SU-DHL-6 (cell line): ENCODE results near the gene RPTOR.
"Not testable (repeated sequence)": the region's sequence is repeated elsewhere in the genome, so short reads cannot be mapped to it uniquely, and the experiment has no call there.

Source experiments
- H2AFZ ChIP-seq: fragments of 200-600 bp; sonication (generic); 2 replicates; pipeline ENCODE4 v1.6.1; 2014; ENCODE audit warnings: low read depth, mild to moderate bottlenecking, moderate library complexity, mixed read lengths, antibody characterized with exemption, low read length; ENCODE audit not compliant: severe bottlenecking
- H3F3A ChIP-seq: fragments of 200-600 bp; shearing (Covaris generic); 2 replicates; pipeline ENCODE4 v1.6.0; 2016; ENCODE audit warnings: antibody characterized with exemption, mild to moderate bottlenecking; ENCODE audit not compliant: insufficient read depth
- H3K27ac ChIP-seq: fragments of 200-600 bp; sonication (generic); 2 replicates; pipeline ENCODE4 v1.5.1; 2016; ENCODE audit warnings: low read depth, mild to moderate bottlenecking, low read length, moderate library complexity, mixed read lengths
- H3K27me3 ChIP-seq: fragments of 200-600 bp; sonication (generic), shearing (Covaris generic); 2 replicates; pipeline ENCODE4 v1.6.0; 2014; ENCODE audit warnings: mild to moderate bottlenecking, low read length
- H3K36me3 ChIP-seq: fragments of 200-600 bp; sonication (generic); 2 replicates; pipeline ENCODE4 v1.6.1; 2014; ENCODE audit warnings: mild to moderate bottlenecking, low read length, mixed read lengths
- H3K4me2 ChIP-seq: fragments of 300-600, 200-600 bp; shearing (Covaris generic), sonication (generic); 2 replicates; pipeline ENCODE4 v1.6.0; 2014; ENCODE audit warnings: low read length, low read depth, mild to moderate bottlenecking; ENCODE audit not compliant: poor library complexity, severe bottlenecking
- H3K4me3 ChIP-seq: fragments of 200-600 bp; sonication (generic); 2 replicates; pipeline ENCODE4 v1.5.1; 2014; ENCODE audit warnings: antibody characterized with exemption, low read length, mild to moderate bottlenecking, mixed read lengths; ENCODE audit not compliant: insufficient read depth, poor library complexity, severe bottlenecking
- H3K79me2 ChIP-seq: fragments of 200-600 bp; sonication (generic); 2 replicates; pipeline ENCODE4 v1.6.1; 2014; ENCODE audit warnings: mild to moderate bottlenecking, low read length, moderate library complexity; ENCODE audit not compliant: insufficient read depth
- H3K9ac ChIP-seq: fragments of 200-600 bp; sonication (generic); 2 replicates; pipeline ENCODE4 v1.7.0; 2014; ENCODE audit warnings: mild to moderate bottlenecking, low read length
- H3K9me2 ChIP-seq: fragments of 200-600 bp; sonication (generic); replicated peaks from 2 replicates; pipeline ENCODE4 v1.6.1; 2014; ENCODE audit warnings: low read length; ENCODE audit not compliant: insufficient read depth
- H3K9me3 ChIP-seq: fragments of 200-600 bp; sonication (generic); 2 replicates; pipeline ENCODE4 v1.6.1; 2014; ENCODE audit warnings: low read length, mixed read lengths; ENCODE audit not compliant: insufficient read depth
- H4K20me1 ChIP-seq: fragments of 200-600 bp; sonication (generic); 2 replicates; pipeline ENCODE4 v1.6.1; 2014; ENCODE audit warnings: low read depth, mild to moderate bottlenecking, antibody characterized with exemption, low read length, moderate library complexity, mixed read lengths
- CTCF ChIP-seq: fragments of 200-600 bp; sonication (generic); IDR thresholded peaks from one replicate; pipeline ENCODE4 v1.5.1; 2017; ENCODE audit warnings: antibody characterized with exemption, mild to moderate bottlenecking, low read length, moderate library complexity; ENCODE audit not compliant: insufficient read depth, poor library complexity, severe bottlenecking
- EZH2phosphoT487 ChIP-seq: fragments of 200-600 bp; sonication (generic), shearing (Covaris generic); conservative IDR thresholded peaks from 2 replicates; pipeline ENCODE4 v1.6.1; 2018; ENCODE audit warnings: mild to moderate bottlenecking, antibody characterized with exemption, low read length, moderate library complexity, mixed read lengths

RPTOR gene

DNA sequence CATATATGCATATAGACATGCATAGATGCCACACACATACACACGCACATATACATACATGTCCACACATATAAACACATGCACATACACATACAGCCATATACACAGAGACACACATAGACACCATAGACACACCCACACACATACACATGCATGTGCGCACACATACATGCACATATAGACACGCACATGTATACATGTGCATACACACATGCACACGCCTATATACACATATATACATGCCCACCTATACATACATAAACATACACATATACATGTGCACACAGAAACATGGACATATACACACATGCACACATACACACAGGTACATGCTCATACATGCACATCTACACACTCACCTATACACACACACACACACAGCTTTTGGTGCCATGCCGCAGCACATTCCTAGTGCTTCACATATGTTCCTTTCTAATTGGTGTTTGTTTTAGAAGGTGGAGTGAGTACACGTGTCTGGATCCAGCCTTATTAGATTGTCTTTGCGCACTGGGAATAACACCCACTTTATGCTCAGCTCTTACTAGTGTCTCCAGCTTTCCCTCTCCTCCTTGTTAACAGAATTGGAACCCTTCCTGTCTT lies 198.0 kb downstream of the RPTOR start:
- Histone ChIP-seq H3K36me3 (peaks cover 5% of the 10 kb centered on the region; the same call in 1 of the 2 replicates), H3K27ac (no peak overlapping the region), H3K4me3 (no peak overlapping the region), H3K79me2 (no peaks in the 10 kb centered on the region), H3K4me2 (no peak overlapping the region), H3F3A (peaks cover 9% of the 10 kb centered on the region), H3K9me2 (no peaks in the 10 kb centered on the region), H2AFZ (no peak overlapping the region), H3K9ac (no peak overlapping the region), H4K20me1 (no peaks in the 10 kb centered on the region), H3K9me3 (no peaks in the 10 kb centered on the region), H3K27me3 (no peaks in the 10 kb centered on the region)
- TF ChIP-seq CTCF (no peak), EZH2phosphoT487 (no peak)

- peaks cover 5% of the 10 kb centered on the region; the same call in 1 of the 2 replicates for H3K36me3 ChIP-seq
- H3K27ac ChIP-seq = no peak overlapping the region
- no peaks in the 10 kb centered on the region for H3K27me3 ChIP-seq
- TF ChIP-seq EZH2phosphoT487 (no peak), CTCF (no peak)
- no peaks in the 10 kb centered on the region for H3K9me3 ChIP-seq
- no peak overlapping the region for H3K4me2 ChIP-seq
- H4K20me1 ChIP-seq = no peaks in the 10 kb centered on the region
- H2AFZ ChIP-seq = no peak overlapping the region
- H3K4me3 ChIP-seq = no peak overlapping the region
- H3K9ac ChIP-seq = no peak overlapping the region
- peaks cover 3% of the 10 kb centered on the region for H3F3A ChIP-seq
- H3K9me2 ChIP-seq = no peaks in the 10 kb centered on the region
- H3K79me2 ChIP-seq = no peaks in the 10 kb centered on the region
These were observed 198.6 kb downstream of the RPTOR start for GRCh38 chr17:80743181-80743771.

- H4K20me1 ChIP-seq = not testable (repeated sequence)
These were observed 199.3 kb downstream of the RPTOR start for GRCh38 chr17:80743973-80744372.

DNA sequence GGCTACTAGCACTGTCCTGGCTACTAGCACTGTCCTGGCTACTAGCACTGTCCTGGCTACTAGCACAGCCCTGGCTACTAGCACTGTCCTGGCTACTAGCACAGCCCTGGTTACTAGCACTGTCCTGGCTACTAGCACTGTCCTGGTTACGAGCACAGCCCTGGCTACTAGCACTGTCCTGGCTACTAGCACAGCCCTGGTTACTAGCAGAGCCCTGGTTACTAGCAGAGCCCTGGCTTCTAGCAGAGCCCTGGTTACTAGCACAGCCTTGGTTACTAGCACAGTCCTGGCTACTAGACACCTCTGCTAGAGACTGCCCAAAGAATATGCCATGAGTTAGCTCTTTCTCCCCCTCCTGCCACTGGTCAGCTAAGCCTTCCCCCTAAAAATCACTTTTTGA lies 200.1 kb downstream of the RPTOR start:
- not testable (repeated sequence) for H3F3A ChIP-seq, H3K9me3 ChIP-seq, H3K9ac ChIP-seq, H3K4me3 ChIP-seq, H3K36me3 ChIP-seq, H3K9me2 ChIP-seq, H3K4me2 ChIP-seq, H3K27ac ChIP-seq, H3K27me3 ChIP-seq, H2AFZ ChIP-seq, H3K79me2 ChIP-seq, H4K20me1 ChIP-seq

More at GRCh38 chr17:80743973-80744372, 199.3 kb downstream of the RPTOR start:
- H3K36me3 ChIP-seq, H3K79me2 ChIP-seq, H3K9ac ChIP-seq, H3K9me3 ChIP-seq, H3K9me2 ChIP-seq, H3K4me2 ChIP-seq, H3F3A ChIP-seq, H3K27ac ChIP-seq, H2AFZ ChIP-seq, H3K27me3 ChIP-seq, H3K4me3 ChIP-seq: not testable (repeated sequence)
